SK-N-SH treated with all-trans-retinoic acid at 6 μM for 48 hours (cell line): ENCODE data around the gene RAET1E.

Source experiments
- ATAC-seq: fragments of 200-7000 bp; cut with Tn5 transposase; 3 replicates; pipeline ENCODE4 v1.9.1; 2020; ENCODE audit warnings: mild to moderate bottlenecking, moderate library complexity
- ARNTL ChIP-seq: fragments of 450-650 bp; formaldehyde crosslinking; IDR thresholded peaks from 2 replicates; pipeline ENCODE4 v1.5.0; 2020; ENCODE audit warnings: low read depth, mild to moderate bottlenecking, moderate library complexity, borderline replicate concordance
- ESRRG ChIP-seq: fragments of 250-450 bp; sonication (Bioruptor Pico); IDR thresholded peaks from 2 replicates; pipeline ENCODE4 v1.6.1; 2021; ENCODE audit warnings: mild to moderate bottlenecking
- ISL1 ChIP-seq: fragments of 250-450 bp; sonication (Bioruptor Pico); IDR thresholded peaks from 2 replicates; pipeline ENCODE4 v2.1.2; 2022; ENCODE audit warnings: mild to moderate bottlenecking, moderate library complexity
- OSR1 ChIP-seq: fragments of 250-450 bp; sonication (Bioruptor Pico); IDR thresholded peaks from 2 replicates; pipeline ENCODE4 v1.8.0; 2022; ENCODE audit warnings: moderate library complexity, mild to moderate bottlenecking, inconsistent platforms
- PATZ1 ChIP-seq: fragments of 250-450 bp; sonication (Bioruptor Pico); IDR thresholded peaks from 2 replicates; pipeline ENCODE4 v1.8.0; 2020; ENCODE audit warnings: mild to moderate bottlenecking, moderate library complexity, borderline replicate concordance
- POU6F1 ChIP-seq: fragments of 250-450 bp; sonication (Bioruptor Pico); IDR thresholded peaks from 2 replicates; pipeline ENCODE4 v1.8.0; 2021; ENCODE audit warnings: low read depth, mild to moderate bottlenecking, moderate library complexity, borderline replicate concordance
- SNAI2 ChIP-seq: fragments of 250-450 bp; sonication (Bioruptor Pico); IDR thresholded peaks from 2 replicates; pipeline ENCODE4 v1.5.0; 2020; ENCODE audit warnings: mild to moderate bottlenecking, moderate library complexity
- TSHZ2 ChIP-seq: fragments of 250-450 bp; sonication (Bioruptor Pico); IDR thresholded peaks from 2 replicates; pipeline ENCODE4 v1.5.0; 2020; ENCODE audit warnings: mild to moderate bottlenecking, moderate library complexity
- ZFP3 ChIP-seq: fragments of 250-450 bp; sonication (Bioruptor Pico); IDR thresholded peaks from 2 replicates; pipeline ENCODE4 v1.5.0; 2020; ENCODE audit warnings: mild to moderate bottlenecking, moderate library complexity
- ZNF565 ChIP-seq: fragments of 450-650 bp; formaldehyde crosslinking; conservative IDR thresholded peaks from 2 replicates; pipeline ENCODE4 v1.5.0; 2020; ENCODE audit warnings: low read depth, mild to moderate bottlenecking, moderate library complexity
- ZNF70 ChIP-seq: fragments of 450-650 bp; formaldehyde crosslinking; IDR thresholded peaks from 2 replicates; pipeline ENCODE4 v1.5.0; 2020; ENCODE audit warnings: mild to moderate bottlenecking, moderate library complexity
- ZNF8 ChIP-seq: fragments of 450-650 bp; formaldehyde crosslinking; IDR thresholded peaks from 2 replicates; pipeline ENCODE4 v1.5.0; 2020; ENCODE audit warnings: mild to moderate bottlenecking, moderate library complexity
- TF ChIP-seq, protein P1 (sequence below): fragments of 250-450 bp; sonication (Bioruptor Pico); IDR thresholded peaks from 2 replicates; pipeline ENCODE4 v1.5.1; 2021; ENCODE audit warnings: mild to moderate bottlenecking, moderate library complexity
- TF ChIP-seq, protein P2 (sequence below): fragments of 250-450 bp; sonication (Bioruptor Pico); IDR thresholded peaks from 2 replicates; pipeline ENCODE4 v1.5.1; 2020; ENCODE audit warnings: low read depth, mild to moderate bottlenecking, moderate library complexity

Gene RAET1E

DNA sequence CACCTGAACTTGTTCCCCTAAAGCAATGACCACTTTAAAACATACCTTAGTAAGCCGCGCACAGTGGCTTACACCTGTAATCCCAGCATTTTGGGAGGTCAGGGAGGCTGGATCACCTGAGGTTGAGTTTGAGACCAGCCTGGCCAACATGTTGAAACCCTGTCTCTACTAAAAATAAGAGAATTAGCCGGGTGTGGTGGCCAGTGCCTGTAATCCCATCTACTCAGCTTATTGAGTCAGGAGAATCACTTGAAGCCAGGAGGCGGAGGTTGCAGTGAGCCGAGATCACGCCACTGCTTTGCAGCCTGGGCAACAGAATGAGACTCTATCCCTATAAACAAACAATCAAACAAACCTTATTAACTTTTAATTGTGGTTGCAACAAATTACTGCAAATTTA, 1.6 kb upstream of the RAET1E start (continued):
- TF ChIP-seq TSHZ2 (CRISPR knock-in tag) (no peak), ZNF70 (CRISPR knock-in tag) (no peak), OSR1 (CRISPR knock-in tag) (no peak), SNAI2 (no peak), ISL1 (CRISPR knock-in tag) (no peak)

DNA sequence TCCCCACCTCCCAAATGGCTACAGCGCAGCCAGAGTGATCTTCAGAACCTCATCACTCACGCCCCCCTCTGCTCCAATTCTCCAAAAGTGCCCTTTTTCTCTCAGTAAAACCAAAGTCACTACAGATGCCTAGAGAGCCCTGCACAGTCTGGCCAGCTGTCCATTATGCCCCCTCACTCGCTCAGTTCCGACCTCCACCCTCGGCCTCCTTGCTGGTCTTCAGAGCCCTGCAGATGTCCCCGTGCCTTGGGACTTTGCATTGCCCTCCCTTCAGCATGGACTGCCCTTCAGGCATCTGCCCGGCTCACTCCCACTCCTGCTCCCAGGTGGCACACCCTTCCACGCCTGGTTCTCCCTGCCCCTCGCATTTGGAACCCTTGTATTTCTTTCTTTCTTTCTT, 1.1 kb upstream of the RAET1E start:
- no peak for ATAC-seq
- TF ChIP-seq ARNTL (CRISPR knock-in tag) (no peak), OSR1 (CRISPR knock-in tag) (no peak), ZNF565 (CRISPR knock-in tag) (no peak)
- TF ChIP-seq, all 23 proteins: peak for 0

GRCh38 chr6:149897015-149897697, 757 bp downstream of the RAET1E start:
- TF ChIP-seq ISL1 (CRISPR knock-in tag) = no peak
- TF ChIP-seq, all 23 proteins: peak for 0
- ATAC-seq = peak; percentile 89

GRCh38 chr6:149896491-149896890, 1.4 kb downstream of the RAET1E start:
- TF ChIP-seq ISL1 (CRISPR knock-in tag) (no peak), PATZ1 (CRISPR knock-in tag) (no peak), ZNF8 (no peak), ZFP3 (CRISPR knock-in tag) (no peak)
- TF ChIP-seq, protein P1, sequence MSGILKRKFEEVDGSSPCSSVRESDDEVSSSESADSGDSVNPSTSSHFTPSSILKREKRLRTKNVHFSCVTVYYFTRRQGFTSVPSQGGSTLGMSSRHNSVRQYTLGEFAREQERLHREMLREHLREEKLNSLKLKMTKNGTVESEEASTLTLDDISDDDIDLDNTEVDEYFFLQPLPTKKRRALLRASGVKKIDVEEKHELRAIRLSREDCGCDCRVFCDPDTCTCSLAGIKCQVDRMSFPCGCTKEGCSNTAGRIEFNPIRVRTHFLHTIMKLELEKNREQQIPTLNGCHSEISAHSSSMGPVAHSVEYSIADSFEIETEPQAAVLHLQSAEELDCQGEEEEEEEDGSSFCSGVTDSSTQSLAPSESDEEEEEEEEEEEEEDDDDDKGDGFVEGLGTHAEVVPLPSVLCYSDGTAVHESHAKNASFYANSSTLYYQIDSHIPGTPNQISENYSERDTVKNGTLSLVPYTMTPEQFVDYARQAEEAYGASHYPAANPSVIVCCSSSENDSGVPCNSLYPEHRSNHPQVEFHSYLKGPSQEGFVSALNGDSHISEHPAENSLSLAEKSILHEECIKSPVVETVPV (CRISPR knock-in tag) = no peak
- TF ChIP-seq, protein P2, sequence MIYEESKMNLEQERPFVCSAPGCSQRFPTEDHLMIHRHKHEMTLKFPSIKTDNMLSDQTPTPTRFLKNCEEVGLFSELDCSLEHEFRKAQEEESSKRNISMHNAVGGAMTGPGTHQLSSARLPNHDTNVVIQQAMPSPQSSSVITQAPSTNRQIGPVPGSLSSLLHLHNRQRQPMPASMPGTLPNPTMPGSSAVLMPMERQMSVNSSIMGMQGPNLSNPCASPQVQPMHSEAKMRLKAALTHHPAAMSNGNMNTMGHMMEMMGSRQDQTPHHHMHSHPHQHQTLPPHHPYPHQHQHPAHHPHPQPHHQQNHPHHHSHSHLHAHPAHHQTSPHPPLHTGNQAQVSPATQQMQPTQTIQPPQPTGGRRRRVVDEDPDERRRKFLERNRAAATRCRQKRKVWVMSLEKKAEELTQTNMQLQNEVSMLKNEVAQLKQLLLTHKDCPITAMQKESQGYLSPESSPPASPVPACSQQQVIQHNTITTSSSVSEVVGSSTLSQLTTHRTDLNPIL (CRISPR knock-in tag) = no peak
- ATAC-seq = peak; percentile 41

- ATAC-seq = peak; percentile 31
Measured at GRCh38 chr6:149895833-149896271, 2.1 kb downstream of the RAET1E start.

More at GRCh38 chr6:149895833-149896271, 2.1 kb downstream of the RAET1E start:
- no peak for TF ChIP-seq POU6F1 (CRISPR knock-in tag)
- no peak for TF ChIP-seq TSHZ2 (CRISPR knock-in tag)
- TF ChIP-seq OSR1 (CRISPR knock-in tag) = no peak
- no peak for TF ChIP-seq PATZ1 (CRISPR knock-in tag)
- no peak for TF ChIP-seq ZFP3 (CRISPR knock-in tag)
- no peak for TF ChIP-seq ESRRG (CRISPR knock-in tag)
